ENCODE results near the gene CTNNA2.
A peak's percentile ranks its signal among the peaks of the same experiment; 100 is the strongest.
"Not testable (repeated sequence)": the region's sequence is repeated elsewhere in the genome, so short reads cannot be mapped to it uniquely, and the experiment has no call there.

Gene CTNNA2

DNA sequence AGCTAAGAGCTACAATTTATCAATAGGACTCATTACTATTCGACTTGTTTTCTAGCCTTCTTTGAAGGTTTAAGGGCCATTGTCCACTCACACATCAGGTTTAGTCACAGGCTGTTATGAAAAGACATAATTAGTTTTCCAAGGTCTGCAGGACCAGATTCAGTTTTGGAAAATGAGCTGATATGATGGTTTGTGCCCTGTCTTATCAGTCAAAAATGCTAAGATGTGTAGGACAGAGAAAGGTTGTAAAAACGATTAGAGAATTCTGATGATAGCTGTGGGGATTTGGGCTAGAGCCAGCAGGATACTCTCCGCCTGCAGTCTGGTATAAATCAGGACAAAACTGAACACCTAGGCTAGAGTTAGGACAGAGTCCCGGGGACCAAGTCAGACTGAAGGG is 578.4 kb downstream of the CTNNA2 start:
- H3K4me3 ChIP-seq (ENCODE audit: low read length): no peak overlapping the region
- no peaks in the 10 kb centered on the region for H3K27me3 ChIP-seq (replicated peaks; ENCODE audit: control insufficient read depth, insufficient read depth, low read length)
- H3K9ac ChIP-seq (ENCODE audit: low read length): no peak overlapping the region
- DNase-seq (ENCODE audit: low read depth): no peak
- peaks cover 9% of the 10 kb centered on the region for H3K4me1 ChIP-seq (ENCODE audit: control insufficient read depth, insufficient read depth, low read length)
- no peaks in the 10 kb centered on the region for H3K9me3 ChIP-seq (ENCODE audit: control insufficient read depth, low read length)
- no peaks in the 10 kb centered on the region for H3K36me3 ChIP-seq (ENCODE audit: control insufficient read depth, insufficient read depth, low read length, severe bottlenecking)

- no peaks in the 10 kb centered on the region for H3K36me3 ChIP-seq (ENCODE audit: control insufficient read depth, insufficient read depth, low read length, severe bottlenecking)
- no peaks in the 10 kb centered on the region for H3K9me3 ChIP-seq (ENCODE audit: control insufficient read depth, low read length)
- H3K4me1 ChIP-seq (ENCODE audit: control insufficient read depth, insufficient read depth, low read length): no peaks in the 10 kb centered on the region
- DNase-seq (ENCODE audit: low read depth): no peak
- no peaks in the 10 kb centered on the region for H3K27me3 ChIP-seq (replicated peaks; ENCODE audit: control insufficient read depth, insufficient read depth, low read length)
- H3K9ac ChIP-seq (ENCODE audit: low read length): no peak overlapping the region
- H3K4me3 ChIP-seq (ENCODE audit: low read length): no peak overlapping the region
Measured at GRCh38 chr2:80092474-80092873, 579.6 kb downstream of the CTNNA2 start.

DNA sequence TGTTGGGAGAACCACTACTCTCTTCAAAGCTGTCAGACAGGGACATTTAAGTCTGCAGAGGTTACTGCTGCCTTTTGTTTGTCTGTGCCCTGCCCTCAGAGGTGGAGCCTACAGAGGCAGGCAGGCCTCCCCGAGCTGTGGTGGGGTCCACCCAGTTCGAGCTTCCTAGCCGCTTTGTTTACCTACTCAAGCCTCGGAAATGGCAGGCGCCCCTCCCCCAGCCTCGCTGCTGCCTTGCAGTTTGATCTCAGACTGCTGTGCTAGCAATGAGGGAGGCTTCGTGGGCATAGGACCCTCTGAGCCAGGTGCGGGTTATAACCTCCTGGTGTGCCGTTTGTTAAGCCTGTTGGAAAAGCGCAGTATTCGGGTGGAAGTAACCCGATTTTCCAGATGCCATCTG is 585.7 kb downstream of the CTNNA2 start:
- not testable (repeated sequence) for H3K4me1 ChIP-seq (ENCODE audit: control insufficient read depth, insufficient read depth, low read length); H3K36me3 ChIP-seq (ENCODE audit: control insufficient read depth, insufficient read depth, low read length, severe bottlenecking); H3K9me3 ChIP-seq (ENCODE audit: control insufficient read depth, low read length); H3K27me3 ChIP-seq (replicated peaks; ENCODE audit: control insufficient read depth, insufficient read depth, low read length); H3K9ac ChIP-seq (ENCODE audit: low read length); H3K4me3 ChIP-seq (ENCODE audit: low read length); DNase-seq (ENCODE audit: low read depth)

DNA sequence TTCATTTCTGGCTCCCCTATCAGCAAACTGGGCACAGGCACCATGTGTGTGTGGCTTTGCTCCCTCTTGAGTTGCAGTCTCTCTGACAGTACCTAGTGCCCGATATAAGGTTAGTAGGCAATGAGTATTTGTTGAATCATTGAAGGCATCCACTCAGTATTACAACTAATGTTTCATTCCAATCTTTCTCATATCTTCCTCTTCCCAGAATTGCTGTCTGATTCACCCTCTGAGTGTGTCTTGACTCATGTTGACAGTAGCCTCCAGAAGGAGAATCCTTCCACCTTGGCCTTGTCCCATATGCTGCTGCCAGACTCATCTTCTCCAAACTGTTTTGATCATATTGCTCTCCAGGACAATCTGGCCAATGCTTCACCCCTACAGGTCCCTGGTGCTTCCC is 589.2 kb downstream of the CTNNA2 start:
- H3K9me3 ChIP-seq (ENCODE audit: control insufficient read depth, low read length): no peaks in the 10 kb centered on the region
- H3K27me3 ChIP-seq (replicated peaks; ENCODE audit: control insufficient read depth, insufficient read depth, low read length): no peaks in the 10 kb centered on the region
- no peaks in the 10 kb centered on the region for H3K36me3 ChIP-seq (ENCODE audit: control insufficient read depth, insufficient read depth, low read length, severe bottlenecking)
- H3K4me1 ChIP-seq (ENCODE audit: control insufficient read depth, insufficient read depth, low read length): peaks cover 15% of the 10 kb centered on the region
- H3K9ac ChIP-seq (ENCODE audit: low read length): no peak overlapping the region
- peak; percentile 59 for DNase-seq (ENCODE audit: low read depth)
- H3K4me3 ChIP-seq (ENCODE audit: low read length): no peak overlapping the region

DNA sequence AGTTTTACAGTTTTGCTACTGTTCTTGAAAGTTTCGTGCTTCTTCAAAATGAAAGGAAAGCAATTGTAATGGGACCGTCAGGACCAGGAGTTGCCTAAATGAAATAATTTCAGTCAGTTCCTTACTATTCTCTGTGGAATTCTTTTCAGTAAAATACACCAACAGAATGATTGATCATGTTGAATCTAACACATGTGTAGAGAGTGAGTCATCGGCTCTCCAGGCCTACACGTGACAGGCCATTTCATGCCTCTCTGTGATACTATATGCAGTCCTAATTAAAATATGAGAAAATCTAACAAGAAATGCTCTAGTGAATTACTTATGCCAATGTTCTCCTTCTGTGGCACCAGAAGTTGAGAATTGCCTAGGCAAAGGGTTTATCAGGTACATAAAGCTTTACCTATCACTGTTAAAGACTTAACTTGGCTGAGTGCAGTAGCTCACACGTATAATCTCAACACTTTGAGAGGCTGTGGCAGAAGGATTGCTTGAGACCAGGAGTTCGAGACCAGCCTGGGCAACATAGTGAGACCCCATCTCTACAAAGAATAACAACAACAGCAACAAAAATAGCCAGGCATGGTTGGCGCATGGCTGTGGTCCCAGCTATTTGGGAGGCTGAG is 592.3 kb downstream of the CTNNA2 start:
- H3K36me3 ChIP-seq (ENCODE audit: control insufficient read depth, insufficient read depth, low read length, severe bottlenecking): no peaks in the 10 kb centered on the region
- peaks cover 3% of the 10 kb centered on the region for H3K27me3 ChIP-seq (replicated peaks; ENCODE audit: control insufficient read depth, insufficient read depth, low read length)
- peak overlapping the region; percentile 46 for H3K4me3 ChIP-seq (ENCODE audit: low read length)
- H3K9ac ChIP-seq (ENCODE audit: low read length): no peak overlapping the region
- H3K9me3 ChIP-seq (ENCODE audit: control insufficient read depth, low read length): no peaks in the 10 kb centered on the region
- peaks cover 15% of the 10 kb centered on the region for H3K4me1 ChIP-seq (ENCODE audit: control insufficient read depth, insufficient read depth, low read length)
- DNase-seq (ENCODE audit: low read depth): peak; percentile 28

DNA sequence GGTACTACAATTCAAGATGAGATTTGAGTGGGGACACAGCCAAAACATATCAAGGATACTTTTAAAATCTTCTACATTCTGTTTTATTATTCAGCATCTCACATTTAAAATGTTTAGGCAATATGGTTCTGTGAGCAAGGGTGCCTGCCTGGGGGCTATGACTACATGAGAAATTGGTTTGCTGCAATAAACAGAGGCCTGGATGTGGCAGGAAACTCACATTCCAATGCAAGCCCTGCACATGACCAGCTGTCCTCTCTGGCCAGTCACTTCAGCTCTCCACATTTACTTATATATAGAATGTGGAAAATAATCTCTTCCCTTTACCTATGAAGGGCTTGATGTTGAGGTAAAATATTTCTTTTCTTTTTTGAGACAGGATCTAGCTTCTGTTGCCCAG is 598.3 kb downstream of the CTNNA2 start:
- Histone ChIP-seq H3K27me3 (replicated peaks; ENCODE audit: control insufficient read depth, insufficient read depth, low read length) (peaks cover 3% of the 10 kb centered on the region), H3K9ac (ENCODE audit: low read length) (no peak overlapping the region), H3K4me3 (ENCODE audit: low read length) (no peak overlapping the region), H3K4me1 (ENCODE audit: control insufficient read depth, insufficient read depth, low read length) (no peaks in the 10 kb centered on the region), H3K36me3 (ENCODE audit: control insufficient read depth, insufficient read depth, low read length, severe bottlenecking) (no peaks in the 10 kb centered on the region), H3K9me3 (ENCODE audit: control insufficient read depth, low read length) (no peaks in the 10 kb centered on the region)
- DNase-seq (ENCODE audit: low read depth): peak; percentile 29

DNA sequence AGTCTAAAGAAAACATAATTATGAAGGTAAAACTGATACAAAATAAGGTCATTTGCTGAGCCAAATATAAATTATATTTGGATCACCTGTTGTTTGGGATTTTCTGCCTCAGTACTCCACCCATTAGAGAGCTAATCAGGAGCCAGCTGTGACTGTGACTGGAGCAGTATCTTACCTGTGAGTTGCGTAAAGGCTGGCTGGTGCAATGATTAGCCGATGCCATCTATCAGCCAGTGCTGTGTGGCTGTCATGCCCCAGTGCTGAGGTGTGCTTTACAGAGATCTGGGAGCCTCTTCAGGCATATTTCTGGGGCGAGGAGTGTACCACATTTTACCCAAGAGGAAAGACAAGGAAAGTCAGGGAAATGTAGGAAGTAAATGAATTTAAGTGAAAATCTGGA is 599.9 kb downstream of the CTNNA2 start:
- DNase-seq (ENCODE audit: low read depth): no peak
- H3K4me1 ChIP-seq (ENCODE audit: control insufficient read depth, insufficient read depth, low read length): no peaks in the 10 kb centered on the region
- no peak overlapping the region for H3K4me3 ChIP-seq (ENCODE audit: low read length)
- no peak overlapping the region for H3K9ac ChIP-seq (ENCODE audit: low read length)
- no peaks in the 10 kb centered on the region for H3K9me3 ChIP-seq (ENCODE audit: control insufficient read depth, low read length)
- peaks cover 6% of the 10 kb centered on the region for H3K27me3 ChIP-seq (replicated peaks; ENCODE audit: control insufficient read depth, insufficient read depth, low read length)
- no peaks in the 10 kb centered on the region for H3K36me3 ChIP-seq (ENCODE audit: control insufficient read depth, insufficient read depth, low read length, severe bottlenecking)

DNA sequence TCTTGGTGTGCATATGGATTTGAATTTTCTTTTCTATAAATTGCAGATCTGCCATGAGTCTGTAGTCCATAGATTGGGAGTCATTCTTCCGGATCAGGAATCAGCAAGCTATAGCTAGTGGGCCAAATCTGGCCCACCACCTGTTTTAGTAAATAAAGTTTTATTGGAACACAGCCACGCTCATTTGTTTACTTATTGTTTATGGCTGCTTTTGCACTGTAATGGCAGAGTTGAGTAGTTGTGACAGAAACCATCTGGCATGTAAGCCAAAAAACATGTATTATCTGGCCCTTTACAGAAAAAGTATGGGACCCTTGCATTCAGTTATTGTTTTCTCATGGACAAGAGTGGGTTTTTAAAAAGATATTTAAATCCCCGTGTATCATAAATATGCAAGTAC is 600.5 kb downstream of the CTNNA2 start:
- Histone ChIP-seq H3K9me3 (ENCODE audit: control insufficient read depth, low read length) (no peaks in the 10 kb centered on the region), H3K36me3 (ENCODE audit: control insufficient read depth, insufficient read depth, low read length, severe bottlenecking) (no peaks in the 10 kb centered on the region), H3K27me3 (replicated peaks; ENCODE audit: control insufficient read depth, insufficient read depth, low read length) (peaks cover 9% of the 10 kb centered on the region), H3K9ac (ENCODE audit: low read length) (no peak overlapping the region), H3K4me1 (ENCODE audit: control insufficient read depth, insufficient read depth, low read length) (no peaks in the 10 kb centered on the region), H3K4me3 (ENCODE audit: low read length) (no peak overlapping the region)
- DNase-seq (ENCODE audit: low read depth): no peak

DNA sequence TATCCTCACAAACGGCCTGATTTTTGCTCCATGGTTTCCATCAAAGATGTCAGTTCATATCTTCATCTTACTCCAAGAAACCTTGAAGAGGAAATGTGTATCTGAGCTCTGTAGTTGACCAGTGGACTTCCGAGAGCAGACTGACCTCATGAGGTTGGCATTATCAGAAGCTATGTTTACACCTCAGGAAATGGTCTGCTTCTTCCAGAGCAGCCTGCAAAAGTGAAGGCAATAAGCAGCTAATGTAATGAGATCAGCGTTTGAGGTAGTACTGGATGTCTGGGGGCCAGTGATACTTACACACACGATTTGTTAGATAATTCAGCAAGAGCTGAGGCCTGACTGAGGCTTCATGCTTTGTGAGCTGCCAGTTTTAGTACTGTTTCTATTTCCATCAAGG is 602.0 kb downstream of the CTNNA2 start:
- Histone ChIP-seq H3K27me3 (replicated peaks; ENCODE audit: control insufficient read depth, insufficient read depth, low read length) (peaks cover 6% of the 10 kb centered on the region), H3K9ac (ENCODE audit: low read length) (no peak overlapping the region), H3K36me3 (ENCODE audit: control insufficient read depth, insufficient read depth, low read length, severe bottlenecking) (no peaks in the 10 kb centered on the region), H3K4me3 (ENCODE audit: low read length) (no peak overlapping the region), H3K9me3 (ENCODE audit: control insufficient read depth, low read length) (no peaks in the 10 kb centered on the region), H3K4me1 (ENCODE audit: control insufficient read depth, insufficient read depth, low read length) (no peaks in the 10 kb centered on the region)
- DNase-seq (ENCODE audit: low read depth): no peak

DNA sequence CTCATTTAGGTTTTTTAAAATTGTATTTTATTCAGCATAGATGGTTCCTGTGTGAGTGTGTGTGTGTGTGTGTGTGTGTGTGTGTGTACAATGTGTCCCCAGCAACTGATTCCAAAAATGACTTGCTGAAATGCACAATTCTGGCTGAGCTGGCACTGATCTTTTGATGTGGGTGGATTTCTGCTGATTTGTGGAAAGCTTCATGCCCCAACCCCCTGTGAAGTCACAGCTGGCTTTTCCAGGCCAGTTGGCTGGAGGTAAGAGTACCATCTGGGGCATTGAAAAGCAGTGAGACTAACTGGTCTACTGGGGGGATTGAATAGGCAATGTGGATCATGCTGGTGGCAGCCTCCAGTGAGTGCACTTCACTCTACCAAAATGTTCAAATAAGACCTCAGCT is 604.5 kb downstream of the CTNNA2 start:
- Histone ChIP-seq H3K36me3 (ENCODE audit: control insufficient read depth, insufficient read depth, low read length, severe bottlenecking) (no peaks in the 10 kb centered on the region), H3K4me3 (ENCODE audit: low read length) (no peak overlapping the region), H3K9me3 (ENCODE audit: control insufficient read depth, low read length) (no peaks in the 10 kb centered on the region), H3K27me3 (replicated peaks; ENCODE audit: control insufficient read depth, insufficient read depth, low read length) (peaks cover 16% of the 10 kb centered on the region), H3K4me1 (ENCODE audit: control insufficient read depth, insufficient read depth, low read length) (no peaks in the 10 kb centered on the region), H3K9ac (ENCODE audit: low read length) (no peak overlapping the region)
- no peak for DNase-seq (ENCODE audit: low read depth)

- peaks cover 19% of the 10 kb centered on the region for H3K27me3 ChIP-seq (replicated peaks; ENCODE audit: control insufficient read depth, insufficient read depth, low read length)
- no peak for DNase-seq (ENCODE audit: low read depth)
Measured at GRCh38 chr2:80120866-80121265, 608.0 kb downstream of the CTNNA2 start.

DNA sequence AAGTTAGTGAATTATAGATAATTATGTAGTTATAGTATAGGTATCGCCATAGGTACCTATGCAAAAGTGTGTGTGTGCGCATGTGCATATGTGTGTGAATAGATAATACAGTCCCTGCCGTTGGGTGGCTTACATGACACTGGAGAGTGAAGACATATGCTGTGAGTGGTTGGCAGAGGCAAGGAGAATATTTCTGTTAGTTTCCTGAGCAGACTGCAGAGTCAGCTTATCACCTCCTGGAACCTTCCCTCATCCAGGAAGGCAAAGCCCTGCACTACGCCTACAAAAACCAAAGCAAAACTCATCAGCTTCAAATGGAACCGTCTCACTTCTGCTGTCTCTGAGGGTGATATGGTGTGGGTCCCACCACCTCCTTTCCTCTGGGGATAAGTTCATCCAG is 609.8 kb downstream of the CTNNA2 start:
- no peak for DNase-seq (ENCODE audit: low read depth)
- H3K27me3 ChIP-seq (replicated peaks; ENCODE audit: control insufficient read depth, insufficient read depth, low read length): peaks cover 16% of the 10 kb centered on the region
- H3K4me1 ChIP-seq (ENCODE audit: control insufficient read depth, insufficient read depth, low read length): no peaks in the 10 kb centered on the region
- H3K4me3 ChIP-seq (ENCODE audit: low read length): no peak overlapping the region
- no peaks in the 10 kb centered on the region for H3K36me3 ChIP-seq (ENCODE audit: control insufficient read depth, insufficient read depth, low read length, severe bottlenecking)
- no peaks in the 10 kb centered on the region for H3K9me3 ChIP-seq (ENCODE audit: control insufficient read depth, low read length)
- H3K9ac ChIP-seq (ENCODE audit: low read length): no peak overlapping the region

More at GRCh38 chr2:80120866-80121265, 608.0 kb downstream of the CTNNA2 start:
- Histone ChIP-seq H3K9ac (ENCODE audit: low read length) (no peak overlapping the region), H3K4me1 (ENCODE audit: control insufficient read depth, insufficient read depth, low read length) (no peaks in the 10 kb centered on the region), H3K9me3 (ENCODE audit: control insufficient read depth, low read length) (no peaks in the 10 kb centered on the region), H3K36me3 (ENCODE audit: control insufficient read depth, insufficient read depth, low read length, severe bottlenecking) (no peaks in the 10 kb centered on the region), H3K4me3 (ENCODE audit: low read length) (no peak overlapping the region)

All from adipocyte (in vitro differentiated cells).